CD4-positive, alpha-beta memory T cell (primary cell): Measurements from ENCODE around the gene MAN1C1. TPM values are rescaled to one million over a fixed set of nuclear protein-coding genes. Genes with fewer than 3 reads are reported as not detected.

Experiments used
- CTCF ChIA-PET: fragments of 350-600 bp; sonication (Branson Sonifier 250); formaldehyde crosslinking; loops from one replicate; lab custom pipeline; 2021; ENCODE audit warnings: inconsistent platforms; ENCODE audit not compliant: partially characterized antibody; lab: Charles Lee
- POLR2A ChIA-PET: fragments of 350-600 bp; sonication (Branson Sonifier 250); formaldehyde crosslinking; loops from one replicate; lab custom pipeline; 2021; ENCODE audit not compliant: partially characterized antibody; lab: Charles Lee
- DNase-seq, 5 donors: peaks; one replicate each; pipeline versions ENCODE4 v3.0.0 to v3.0.0-alpha.2; 2020 to 2022; ENCODE audit warnings: mixed read lengths in 1 of 5
- H3K27ac ChIP-seq: one replicate; pipeline ENCODE4 v1.7.0; 2013; ENCODE audit warnings: low read depth, low read length
- H3K27me3 ChIP-seq: 2 replicates; pipeline ENCODE4 v1.7.0; 2013; ENCODE audit warnings: mild to moderate bottlenecking, low read length, moderate library complexity; ENCODE audit not compliant: insufficient read depth
- H3K36me3 ChIP-seq: 2 replicates; pipeline ENCODE4 v1.7.0; 2013; ENCODE audit warnings: mild to moderate bottlenecking, low read length, moderate library complexity; ENCODE audit not compliant: insufficient read depth
- H3K4me1 ChIP-seq: 2 replicates; pipeline ENCODE4 v1.7.0; 2013; ENCODE audit warnings: mild to moderate bottlenecking, low read length, moderate library complexity; ENCODE audit not compliant: insufficient read depth
- H3K4me3 ChIP-seq, 2 donors: one replicate each; pipeline ENCODE4 v1.7.0; 2013; ENCODE audit warnings: low read length in 2 of 2, mild to moderate bottlenecking in 1 of 2
- H3K9me3 ChIP-seq, 2 donors: one replicate each; pipeline ENCODE4 v1.7.0; 2013; ENCODE audit warnings: low read length in 2 of 2, control low read depth in 1 of 2; ENCODE audit not compliant: control insufficient read depth in 1 of 2
- H3K27ac Mint-ChIP-seq, 7 donors: one replicate each; pipeline ENCODE4 v1.8.0; 2020 to 2021; ENCODE audit warnings: mixed read lengths in 7 of 7, mild to moderate bottlenecking in 6 of 7, inconsistent platforms in 3 of 7, moderate library complexity in 3 of 7
- H3K27me3 Mint-ChIP-seq, 2 donors: one replicate each; pipeline ENCODE4 v1.8.0; 2020 to 2021; ENCODE audit warnings: mixed read lengths in 2 of 2
- H3K36me3 Mint-ChIP-seq, 2 donors: one replicate each; pipeline ENCODE4 v1.8.0; 2020 to 2021; ENCODE audit warnings: mixed read lengths in 2 of 2, inconsistent platforms in 1 of 2, mild to moderate bottlenecking in 1 of 2
- H3K4me1 Mint-ChIP-seq, 4 donors: one replicate each; pipeline ENCODE4 v1.8.0; 2020 to 2021; ENCODE audit warnings: mixed read lengths in 4 of 4, mild to moderate bottlenecking in 1 of 4
- H3K4me3 Mint-ChIP-seq, 8 donors: one replicate each; pipeline ENCODE4 v1.8.0; 2020 to 2021; ENCODE audit warnings: mixed read lengths in 8 of 8, mild to moderate bottlenecking in 7 of 8, moderate library complexity in 6 of 8, inconsistent platforms in 3 of 8
- H3K9me3 Mint-ChIP-seq, 8 donors: one replicate each; pipeline ENCODE4 v1.8.0; 2020 to 2021; ENCODE audit warnings: mixed read lengths in 8 of 8, mild to moderate bottlenecking in 5 of 8, inconsistent platforms in 3 of 8, moderate library complexity in 1 of 8
- intact Hi-C: fragments of 100-400 bp; cut with micrococcal nuclease; formaldehyde crosslinking; loops from one replicate; pipeline ENCODE4 v1.15.1; 2023
- polyA plus RNA-seq, 2 donors: library from polyadenylated mRNA; unstranded; fragments of 300-500 nt; fragmentation: Illumina TruSeq; gene quantifications; one replicate each; pipeline ENCODE4 v1.2.3, GENCODE V29; 2021
- total RNA-seq, 2 experiments: library from RNA; stranded (reverse); gene quantifications; one replicate each; pipeline ENCODE4 v1.2.3, GENCODE V29; 2021

The MAN1C1 gene
- total and polyA plus RNA-seq, 4 experiments from 2014 or later, result 3.6 to 45.1 (median 26.5) TPM

GRCh38 chr1:25797939-25798338, 181.3 kb downstream of the MAN1C1 start:
- intact Hi-C loops, result loop anchor here (1.0 to 10.0 kb wide), 5 partner anchors 121 to 553 kb away; partner anchors contain the start of gene RSRP1
- Mint-ChIP-seq H3K4me3 (peak overlapping the region in 5 of 8 donors; percentile 34 to 79 (median 40)), H3K27ac (peak overlapping the region; percentile 57 to 95 (median 77)), H3K9me3 (peaks cover 0 to 3% (median 0%) of the 10 kb centered on the region in 8 donors), H3K4me1 (peaks cover 40 to 76% (median 59%) of the 10 kb centered on the region in 4 donors), H3K36me3 (peaks cover 0 to 3% of the 10 kb centered on the region in 2 donors), H3K27me3 (peaks cover 0 to 2% of the 10 kb centered on the region in 2 donors)
- no peaks in the 10 kb centered on the region for H3K36me3 ChIP-seq
- CTCF ChIA-PET, result interaction anchor here (0.8 to 13.3 kb wide), 16 partner anchors 10 to 278 kb away, joined by 3 to 218 read pairs (median 4); partner anchors contain the start of gene MTFR1L
- no peaks in the 10 kb centered on the region for H3K9me3 ChIP-seq
- no peak overlapping the region for H3K4me3 ChIP-seq
- POLR2A ChIA-PET, result interaction anchor here (1.0 to 5.3 kb wide), 5 partner anchors 12 to 188 kb away, joined by 3 to 37 read pairs (median 5); no protein-coding TSS in a partner anchor
- H3K4me1 ChIP-seq, result peaks cover 64% of the 10 kb centered on the region
- H3K27me3 ChIP-seq, result no peaks in the 10 kb centered on the region
- H3K27ac ChIP-seq, result no peak overlapping the region
- no peak for DNase-seq

GRCh38 chr1:25798666-25799351, 182.2 kb downstream of the MAN1C1 start:
- H3K27me3 Mint-ChIP-seq, result peaks cover 0 to 2% of the 10 kb centered on the region in 2 donors
- H3K4me1 Mint-ChIP-seq, result peaks cover 40 to 77% (median 61%) of the 10 kb centered on the region in 4 donors
- H3K9me3 ChIP-seq, result no peaks in the 10 kb centered on the region
- peak overlapping the region; percentile 48 to 95 (median 86) for H3K27ac Mint-ChIP-seq
- H3K36me3 ChIP-seq, result no peaks in the 10 kb centered on the region
- no peak overlapping the region for H3K27ac ChIP-seq
- CTCF ChIA-PET, result interaction anchor here (0.8 to 13.3 kb wide), 12 partner anchors 12 to 279 kb away, joined by 3 to 218 read pairs (median 4); no protein-coding TSS in a partner anchor
- peaks cover 72% of the 10 kb centered on the region for H3K4me1 ChIP-seq
- H3K4me3 Mint-ChIP-seq, result peak overlapping the region; percentile 60 to 82 (median 74)
- intact Hi-C loops, result loop anchor here (5.0 to 10.0 kb wide), 3 partner anchors 122 to 554 kb away; partner anchors contain the start of gene RSRP1
- no peak overlapping the region for H3K4me3 ChIP-seq
- peaks cover 0 to 3% of the 10 kb centered on the region in 2 donors for H3K36me3 Mint-ChIP-seq
- no peak for DNase-seq
- POLR2A ChIA-PET, result interaction anchor here (0.9 to 5.3 kb wide), 8 partner anchors 11 to 295 kb away, joined by 3 to 37 read pairs (median 5); no protein-coding TSS in a partner anchor
- peaks cover 0 to 3% (median 0%) of the 10 kb centered on the region in 8 donors for H3K9me3 Mint-ChIP-seq
- no peaks in the 10 kb centered on the region for H3K27me3 ChIP-seq

GRCh38 chr1:25799352-25799934, 182.9 kb downstream of the MAN1C1 start:
- no peaks in the 10 kb centered on the region for H3K27me3 ChIP-seq
- peaks cover 0 to 3% (median 0%) of the 10 kb centered on the region in 8 donors for H3K9me3 Mint-ChIP-seq
- peak overlapping the region; percentile 71 to 82 (median 74) for H3K4me3 Mint-ChIP-seq
- peak overlapping the region; percentile 61 to 88 (median 75) for H3K27ac Mint-ChIP-seq
- no peaks in the 10 kb centered on the region for H3K36me3 ChIP-seq
- no peaks in the 10 kb centered on the region for H3K9me3 ChIP-seq
- H3K27me3 Mint-ChIP-seq, result peaks cover 0 to 2% of the 10 kb centered on the region in 2 donors
- peaks cover 0 to 3% of the 10 kb centered on the region in 2 donors for H3K36me3 Mint-ChIP-seq
- no peak overlapping the region for H3K27ac ChIP-seq
- H3K4me1 Mint-ChIP-seq, result peaks cover 44 to 82% (median 66%) of the 10 kb centered on the region in 4 donors
- no peak for DNase-seq
- ChIA-PET POLR2A (interaction anchor here (0.7 to 5.3 kb wide), 9 partner anchors 11 to 296 kb away, joined by 3 to 37 read pairs (median 4); partner anchors contain the start of genes LDLRAP1 and MTFR1L), CTCF (interaction anchor here (1.6 to 13.3 kb wide), 4 partner anchors 11 to 188 kb away, joined by 3 to 218 read pairs (median 37); no protein-coding TSS in a partner anchor)
- intact Hi-C loops, result loop anchor here (5.0 to 10.0 kb wide), 3 partner anchors 122 to 555 kb away; partner anchors contain the start of gene RSRP1
- H3K4me3 ChIP-seq, result no peak overlapping the region
- H3K4me1 ChIP-seq, result peaks cover 72% of the 10 kb centered on the region

GRCh38 chr1:25799935-25800702, 183.5 kb downstream of the MAN1C1 start, which contains the start of gene SELENON:
Gene SELENON (plus strand): TSS chr1:25800193. CDS start chr1:25800231, 38 bp downstream.
- Mint-ChIP-seq H3K27me3 (peaks cover 0 to 2% of the 10 kb centered on the region in 2 donors), H3K4me1 (peaks cover 44 to 84% (median 68%) of the 10 kb centered on the region in 4 donors), H3K4me3 (peak within 1 kb of the TSS; percentile 79 to 88 (median 82)), H3K9me3 (peaks cover 0 to 3% (median 0%) of the 10 kb centered on the region in 8 donors), H3K36me3 (peaks cover 3 to 4% of the 10 kb centered on the region in 2 donors), H3K27ac (peak within 1 kb of the TSS; percentile 61 to 91 (median 75))
- intact Hi-C loops, result loop anchor here (5.0 to 10.0 kb wide), 3 partner anchors 123 to 555 kb away; partner anchors contain the start of gene RSRP1
- H3K9me3 ChIP-seq, result no peaks in the 10 kb centered on the region
- H3K36me3 ChIP-seq, result no peaks in the 10 kb centered on the region
- peak in 3 of 5 donors; percentile 23 to 35 (median 26) for DNase-seq
- POLR2A ChIA-PET, result interaction anchor here (0.5 to 5.3 kb wide), 15 partner anchors 10 to 296 kb away, joined by 3 to 37 read pairs (median 5); partner anchors contain the start of genes LDLRAP1, MAN1C1 and MTFR1L
- peaks cover 78% of the 10 kb centered on the region for H3K4me1 ChIP-seq
- CTCF ChIA-PET, result interaction anchor here (1.3 to 13.3 kb wide), 6 partner anchors 9 to 189 kb away, joined by 4 to 218 read pairs (median 19); no protein-coding TSS in a partner anchor
- H3K4me3 ChIP-seq, result peak within 1 kb of the TSS in 1 of 2 donors; percentile 21
- H3K27ac ChIP-seq, result no peak within 1 kb of the TSS
- no peaks in the 10 kb centered on the region for H3K27me3 ChIP-seq

GRCh38 chr1:25800703-25801377, 184.2 kb downstream of the MAN1C1 start:
- H3K4me1 Mint-ChIP-seq, result peaks cover 44 to 84% (median 65%) of the 10 kb centered on the region in 4 donors
- Histone ChIP-seq H3K36me3 (peaks cover 2% of the 10 kb centered on the region), H3K4me1 (peaks cover 78% of the 10 kb centered on the region), H3K27ac (no peak overlapping the region), H3K9me3 (no peaks in the 10 kb centered on the region), H3K27me3 (no peaks in the 10 kb centered on the region), H3K4me3 (peak overlapping the region in 1 of 2 donors; percentile 21)
- CTCF ChIA-PET, result interaction anchor here (1.0 to 13.3 kb wide), 10 partner anchors 9 to 296 kb away, joined by 3 to 218 read pairs (median 6); no protein-coding TSS in a partner anchor
- peaks cover 0 to 2% of the 10 kb centered on the region in 2 donors for H3K27me3 Mint-ChIP-seq
- H3K9me3 Mint-ChIP-seq, result peaks cover 0 to 3% (median 0%) of the 10 kb centered on the region in 8 donors
- H3K27ac Mint-ChIP-seq, result peak overlapping the region; percentile 58 to 91 (median 70)
- POLR2A ChIA-PET, result interaction anchor here (0.5 to 5.3 kb wide), 9 partner anchors 18 to 257 kb away, joined by 4 to 37 read pairs (median 6); partner anchors contain the start of genes LDLRAP1, MAN1C1 and MTFR1L
- intact Hi-C loops, result no loop called here
- DNase-seq, result no peak
- peaks cover 8 to 11% of the 10 kb centered on the region in 2 donors for H3K36me3 Mint-ChIP-seq
- H3K4me3 Mint-ChIP-seq, result peak overlapping the region; percentile 79 to 88 (median 82)
